DOHH2 (cell line): ENCODE results near the gene PPP1R3A.

Experiments
- EZH2phosphoT487 ChIP-seq: fragments of 200-600 bp; sonication (generic); IDR thresholded peaks from 2 replicates; pipeline ENCODE4 v1.6.1; 2017; ENCODE audit warnings: borderline replicate concordance, mild to moderate bottlenecking, antibody characterized with exemption, low read length, moderate library complexity, mixed read lengths
- TF ChIP-seq, protein P1 (sequence below): fragments of 200-600 bp; sonication (generic); IDR thresholded peaks from one replicate; pipeline ENCODE4 v1.5.1; 2014; ENCODE audit warnings: antibody characterized with exemption, mild to moderate bottlenecking, low read depth, low read length; ENCODE audit not compliant: poor library complexity, severe bottlenecking

DNA sequence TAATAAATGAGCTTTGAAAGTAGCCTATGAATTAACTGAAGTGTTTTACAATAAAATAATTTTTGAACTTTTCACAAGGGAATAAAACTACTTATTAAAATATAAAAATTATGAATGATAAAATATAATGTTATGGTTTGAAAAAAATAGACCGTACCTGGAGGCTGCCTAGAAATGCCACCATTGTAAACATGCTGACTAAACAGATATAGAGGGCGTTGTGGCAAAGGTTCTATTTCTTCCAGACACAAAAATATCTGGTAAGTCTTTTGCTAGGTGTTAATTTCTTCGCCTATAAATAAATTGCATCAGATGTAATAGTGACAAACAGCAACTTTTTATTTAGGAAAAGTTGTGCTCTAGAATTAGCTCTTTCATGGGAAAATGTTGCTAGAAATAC, 11.2 kb downstream of the PPP1R3A start:
- TF ChIP-seq, protein P1, sequence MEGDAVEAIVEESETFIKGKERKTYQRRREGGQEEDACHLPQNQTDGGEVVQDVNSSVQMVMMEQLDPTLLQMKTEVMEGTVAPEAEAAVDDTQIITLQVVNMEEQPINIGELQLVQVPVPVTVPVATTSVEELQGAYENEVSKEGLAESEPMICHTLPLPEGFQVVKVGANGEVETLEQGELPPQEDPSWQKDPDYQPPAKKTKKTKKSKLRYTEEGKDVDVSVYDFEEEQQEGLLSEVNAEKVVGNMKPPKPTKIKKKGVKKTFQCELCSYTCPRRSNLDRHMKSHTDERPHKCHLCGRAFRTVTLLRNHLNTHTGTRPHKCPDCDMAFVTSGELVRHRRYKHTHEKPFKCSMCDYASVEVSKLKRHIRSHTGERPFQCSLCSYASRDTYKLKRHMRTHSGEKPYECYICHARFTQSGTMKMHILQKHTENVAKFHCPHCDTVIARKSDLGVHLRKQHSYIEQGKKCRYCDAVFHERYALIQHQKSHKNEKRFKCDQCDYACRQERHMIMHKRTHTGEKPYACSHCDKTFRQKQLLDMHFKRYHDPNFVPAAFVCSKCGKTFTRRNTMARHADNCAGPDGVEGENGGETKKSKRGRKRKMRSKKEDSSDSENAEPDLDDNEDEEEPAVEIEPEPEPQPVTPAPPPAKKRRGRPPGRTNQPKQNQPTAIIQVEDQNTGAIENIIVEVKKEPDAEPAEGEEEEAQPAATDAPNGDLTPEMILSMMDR: no peak
- TF ChIP-seq EZH2phosphoT487: no peak
